SK-N-SH treated with all-trans-retinoic acid at 6 μM for 48 hours (cell line): ENCODE results near the gene VEPH1.

ENCODE experiments used
- ATAC-seq: fragments of 200-7000 bp; cut with Tn5 transposase; 3 replicates; pipeline ENCODE4 v1.9.1; 2020; ENCODE audit warnings: mild to moderate bottlenecking, moderate library complexity
- ARNTL ChIP-seq: fragments of 450-650 bp; formaldehyde crosslinking; IDR thresholded peaks from 2 replicates; pipeline ENCODE4 v1.5.0; 2020; ENCODE audit warnings: low read depth, mild to moderate bottlenecking, moderate library complexity, borderline replicate concordance
- BACH2 ChIP-seq: fragments of 250-450 bp; sonication (Bioruptor Pico); IDR thresholded peaks from 2 replicates; pipeline ENCODE4 v1.9.0; 2021; ENCODE audit warnings: mild to moderate bottlenecking, borderline replicate concordance
- CREB5 ChIP-seq: fragments of 250-450 bp; sonication (Bioruptor Pico); IDR thresholded peaks from 2 replicates; pipeline ENCODE4 v1.5.1; 2020; ENCODE audit warnings: low read depth, mild to moderate bottlenecking, moderate library complexity
- CSDC2 ChIP-seq: fragments of 250-450 bp; sonication (Bioruptor Pico); IDR thresholded peaks from 2 replicates; pipeline ENCODE4 v1.5.0; 2020; ENCODE audit warnings: mild to moderate bottlenecking, moderate library complexity
- ESRRG ChIP-seq: fragments of 250-450 bp; sonication (Bioruptor Pico); IDR thresholded peaks from 2 replicates; pipeline ENCODE4 v1.6.1; 2021; ENCODE audit warnings: mild to moderate bottlenecking
- GLIS3 ChIP-seq: fragments of 250-450 bp; sonication (Bioruptor Pico); IDR thresholded peaks from 2 replicates; pipeline ENCODE4 v1.5.0; 2020; ENCODE audit warnings: mild to moderate bottlenecking, moderate library complexity
- ISL1 ChIP-seq: fragments of 250-450 bp; sonication (Bioruptor Pico); IDR thresholded peaks from 2 replicates; pipeline ENCODE4 v2.1.2; 2022; ENCODE audit warnings: mild to moderate bottlenecking, moderate library complexity
- OSR1 ChIP-seq: fragments of 250-450 bp; sonication (Bioruptor Pico); IDR thresholded peaks from 2 replicates; pipeline ENCODE4 v1.8.0; 2022; ENCODE audit warnings: moderate library complexity, mild to moderate bottlenecking, inconsistent platforms
- POU6F1 ChIP-seq: fragments of 250-450 bp; sonication (Bioruptor Pico); IDR thresholded peaks from 2 replicates; pipeline ENCODE4 v1.8.0; 2021; ENCODE audit warnings: low read depth, mild to moderate bottlenecking, moderate library complexity, borderline replicate concordance
- PPARA ChIP-seq: fragments of 250-450 bp; sonication (Bioruptor Pico); IDR thresholded peaks from 2 replicates; pipeline ENCODE4 v1.5.0; 2020; ENCODE audit warnings: mild to moderate bottlenecking, borderline replicate concordance
- SNAI2 ChIP-seq: fragments of 250-450 bp; sonication (Bioruptor Pico); IDR thresholded peaks from 2 replicates; pipeline ENCODE4 v1.5.0; 2020; ENCODE audit warnings: mild to moderate bottlenecking, moderate library complexity
- TCF4 ChIP-seq: fragments of 250-450 bp; sonication (Bioruptor Pico); IDR thresholded peaks from 2 replicates; pipeline ENCODE4 v1.8.0; 2021; ENCODE audit warnings: mild to moderate bottlenecking, moderate library complexity, borderline replicate concordance
- TOX ChIP-seq: fragments of 250-450 bp; sonication (Bioruptor Pico); IDR thresholded peaks from 2 replicates; pipeline ENCODE4 v1.8.0; 2021; ENCODE audit warnings: mild to moderate bottlenecking, moderate library complexity, borderline replicate concordance
- ZC3H10 ChIP-seq: fragments of 250-450 bp; sonication (Bioruptor Pico); IDR thresholded peaks from 2 replicates; pipeline ENCODE4 v1.5.1; 2021; ENCODE audit warnings: mild to moderate bottlenecking, moderate library complexity
- ZFP30 ChIP-seq: fragments of 450-650 bp; formaldehyde crosslinking; IDR thresholded peaks from 2 replicates; pipeline ENCODE4 v1.5.0; 2022; ENCODE audit warnings: mild to moderate bottlenecking, moderate library complexity
- ZNF565 ChIP-seq: fragments of 450-650 bp; formaldehyde crosslinking; conservative IDR thresholded peaks from 2 replicates; pipeline ENCODE4 v1.5.0; 2020; ENCODE audit warnings: low read depth, mild to moderate bottlenecking, moderate library complexity
- ZNF70 ChIP-seq: fragments of 450-650 bp; formaldehyde crosslinking; IDR thresholded peaks from 2 replicates; pipeline ENCODE4 v1.5.0; 2020; ENCODE audit warnings: mild to moderate bottlenecking, moderate library complexity
- ZNF8 ChIP-seq: fragments of 450-650 bp; formaldehyde crosslinking; IDR thresholded peaks from 2 replicates; pipeline ENCODE4 v1.5.0; 2020; ENCODE audit warnings: mild to moderate bottlenecking, moderate library complexity
- TF ChIP-seq, protein P1 (sequence below): fragments of 250-450 bp; sonication (Bioruptor Pico); IDR thresholded peaks from 2 replicates; pipeline ENCODE4 v1.5.0; 2020; ENCODE audit warnings: mild to moderate bottlenecking, moderate library complexity
- TF ChIP-seq, protein P2 (sequence below): fragments of 250-450 bp; sonication (Bioruptor Pico); IDR thresholded peaks from 2 replicates; pipeline ENCODE4 v1.8.0; 2020; ENCODE audit warnings: mild to moderate bottlenecking, moderate library complexity, borderline replicate concordance

Gene VEPH1

DNA sequence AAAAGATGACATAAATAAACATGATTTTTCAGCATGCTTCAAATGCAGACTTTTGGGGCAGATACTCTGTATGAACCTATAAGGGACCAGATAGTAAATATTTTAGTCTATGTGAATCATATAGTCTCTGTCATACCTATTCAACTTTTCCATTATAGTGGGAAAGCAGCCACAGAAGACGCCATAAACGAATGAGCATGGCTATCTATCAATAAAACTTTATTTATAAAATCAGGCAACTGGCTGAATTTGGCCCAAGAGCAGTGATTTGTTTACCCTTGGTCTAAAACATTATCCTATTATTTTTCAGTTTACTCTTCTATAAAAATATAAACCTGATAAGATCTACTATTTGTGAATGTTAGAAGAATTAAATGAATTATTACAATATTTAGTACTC lies 25.9 kb upstream of the VEPH1 start:
- no peak for ATAC-seq
- TF ChIP-seq BACH2 = no peak
- TF ChIP-seq TCF4 (CRISPR knock-in tag) = no peak
- TF ChIP-seq GLIS3 (CRISPR knock-in tag) = no peak
- no peak for TF ChIP-seq ZFP30 (CRISPR knock-in tag)
- no peak for TF ChIP-seq ISL1
- no peak for TF ChIP-seq ZNF8
- TF ChIP-seq OSR1 (CRISPR knock-in tag) = no peak
- TF ChIP-seq, protein P1, sequence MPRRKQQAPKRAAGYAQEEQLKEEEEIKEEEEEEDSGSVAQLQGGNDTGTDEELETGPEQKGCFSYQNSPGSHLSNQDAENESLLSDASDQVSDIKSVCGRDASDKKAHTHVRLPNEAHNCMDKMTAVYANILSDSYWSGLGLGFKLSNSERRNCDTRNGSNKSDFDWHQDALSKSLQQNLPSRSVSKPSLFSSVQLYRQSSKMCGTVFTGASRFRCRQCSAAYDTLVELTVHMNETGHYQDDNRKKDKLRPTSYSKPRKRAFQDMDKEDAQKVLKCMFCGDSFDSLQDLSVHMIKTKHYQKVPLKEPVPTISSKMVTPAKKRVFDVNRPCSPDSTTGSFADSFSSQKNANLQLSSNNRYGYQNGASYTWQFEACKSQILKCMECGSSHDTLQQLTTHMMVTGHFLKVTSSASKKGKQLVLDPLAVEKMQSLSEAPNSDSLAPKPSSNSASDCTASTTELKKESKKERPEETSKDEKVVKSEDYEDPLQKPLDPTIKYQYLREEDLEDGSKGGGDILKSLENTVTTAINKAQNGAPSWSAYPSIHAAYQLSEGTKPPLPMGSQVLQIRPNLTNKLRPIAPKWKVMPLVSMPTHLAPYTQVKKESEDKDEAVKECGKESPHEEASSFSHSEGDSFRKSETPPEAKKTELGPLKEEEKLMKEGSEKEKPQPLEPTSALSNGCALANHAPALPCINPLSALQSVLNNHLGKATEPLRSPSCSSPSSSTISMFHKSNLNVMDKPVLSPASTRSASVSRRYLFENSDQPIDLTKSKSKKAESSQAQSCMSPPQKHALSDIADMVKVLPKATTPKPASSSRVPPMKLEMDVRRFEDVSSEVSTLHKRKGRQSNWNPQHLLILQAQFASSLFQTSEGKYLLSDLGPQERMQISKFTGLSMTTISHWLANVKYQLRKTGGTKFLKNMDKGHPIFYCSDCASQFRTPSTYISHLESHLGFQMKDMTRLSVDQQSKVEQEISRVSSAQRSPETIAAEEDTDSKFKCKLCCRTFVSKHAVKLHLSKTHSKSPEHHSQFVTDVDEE (CRISPR knock-in tag) = no peak
- no peak for TF ChIP-seq TOX (CRISPR knock-in tag)
- TF ChIP-seq POU6F1 (CRISPR knock-in tag) = no peak
- TF ChIP-seq ESRRG (CRISPR knock-in tag) = no peak
- no peak for TF ChIP-seq ZNF70
- TF ChIP-seq CSDC2 = no peak
- no peak for TF ChIP-seq ZC3H10 (CRISPR knock-in tag)
- TF ChIP-seq SNAI2 (CRISPR knock-in tag) = no peak
- TF ChIP-seq ARNTL = no peak
- TF ChIP-seq PPARA = no peak
- TF ChIP-seq CREB5 (CRISPR knock-in tag) = no peak
- TF ChIP-seq, protein P2, sequence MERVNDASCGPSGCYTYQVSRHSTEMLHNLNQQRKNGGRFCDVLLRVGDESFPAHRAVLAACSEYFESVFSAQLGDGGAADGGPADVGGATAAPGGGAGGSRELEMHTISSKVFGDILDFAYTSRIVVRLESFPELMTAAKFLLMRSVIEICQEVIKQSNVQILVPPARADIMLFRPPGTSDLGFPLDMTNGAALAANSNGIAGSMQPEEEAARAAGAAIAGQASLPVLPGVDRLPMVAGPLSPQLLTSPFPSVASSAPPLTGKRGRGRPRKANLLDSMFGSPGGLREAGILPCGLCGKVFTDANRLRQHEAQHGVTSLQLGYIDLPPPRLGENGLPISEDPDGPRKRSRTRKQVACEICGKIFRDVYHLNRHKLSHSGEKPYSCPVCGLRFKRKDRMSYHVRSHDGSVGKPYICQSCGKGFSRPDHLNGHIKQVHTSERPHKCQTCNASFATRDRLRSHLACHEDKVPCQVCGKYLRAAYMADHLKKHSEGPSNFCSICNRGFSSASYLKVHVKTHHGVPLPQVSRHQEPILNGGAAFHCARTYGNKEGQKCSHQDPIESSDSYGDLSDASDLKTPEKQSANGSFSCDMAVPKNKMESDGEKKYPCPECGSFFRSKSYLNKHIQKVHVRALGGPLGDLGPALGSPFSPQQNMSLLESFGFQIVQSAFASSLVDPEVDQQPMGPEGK (CRISPR knock-in tag) = no peak
- TF ChIP-seq, all 23 proteins: peak for 0

DNA sequence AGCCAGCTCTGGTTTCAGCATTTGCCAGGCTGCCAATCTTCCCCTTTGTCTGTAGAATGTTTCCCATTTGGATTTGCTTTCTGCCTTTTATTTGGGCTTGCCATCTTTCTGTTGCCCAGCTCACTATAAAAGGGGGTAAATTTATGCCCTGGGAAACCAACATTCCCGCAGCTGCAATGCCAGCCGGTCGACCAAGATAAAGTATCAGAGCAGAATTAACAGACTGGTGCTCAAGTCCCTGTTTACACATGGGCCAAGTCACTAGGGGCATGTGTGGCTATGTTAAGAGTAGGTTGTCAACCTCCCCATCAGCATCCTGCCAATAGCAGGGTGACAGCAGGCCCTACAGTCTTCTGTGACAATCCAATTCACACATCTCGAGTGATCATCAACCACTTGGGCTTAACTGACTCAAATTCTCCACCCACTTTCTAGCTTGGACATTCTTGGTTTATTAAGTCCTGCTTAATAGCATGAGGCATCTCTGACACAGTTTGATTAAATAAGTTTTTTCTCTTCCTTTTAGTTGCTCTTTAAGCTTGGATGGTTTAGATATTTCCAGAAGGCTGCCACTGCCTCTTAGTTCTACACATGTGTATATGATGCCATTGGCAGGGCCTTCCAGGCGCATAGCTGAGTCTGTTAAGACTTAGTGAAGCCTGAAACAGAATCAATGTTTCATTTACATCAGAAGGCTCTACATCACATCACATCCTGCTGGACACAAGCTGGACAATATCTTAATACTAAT lies 24.1 kb upstream of the VEPH1 start:
- ATAC-seq = peak; percentile 60
- TF ChIP-seq ARNTL (no peak), TCF4 (CRISPR knock-in tag) (no peak), CREB5 (CRISPR knock-in tag) (no peak), BACH2 (no peak)
- TF ChIP-seq, all 23 proteins: peak for 0

DNA sequence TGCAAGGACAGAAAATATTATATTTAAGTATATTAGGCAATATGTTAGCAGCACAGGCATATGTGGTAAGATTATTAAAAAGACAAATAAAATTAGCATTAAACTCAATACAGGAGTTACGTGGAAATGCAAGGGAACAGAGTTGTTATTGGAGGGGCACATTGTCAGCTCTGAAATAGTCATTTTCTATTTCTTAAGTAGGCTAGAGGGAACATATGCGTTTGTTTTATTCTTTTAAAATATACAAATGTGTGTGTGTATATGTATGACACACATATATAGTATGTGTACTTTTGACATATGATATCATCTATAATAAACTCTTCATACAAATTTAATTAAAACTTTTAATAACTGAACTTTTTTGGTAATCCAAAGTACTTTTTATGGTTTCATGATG lies 22.8 kb upstream of the VEPH1 start:
- ATAC-seq = no peak
- TF ChIP-seq ZNF565 (no peak), ZNF70 (no peak), POU6F1 (CRISPR knock-in tag) (no peak), GLIS3 (CRISPR knock-in tag) (no peak), PPARA (no peak), BACH2 (no peak), ISL1 (no peak), CSDC2 (no peak), TCF4 (CRISPR knock-in tag) (no peak), OSR1 (CRISPR knock-in tag) (no peak), ZC3H10 (CRISPR knock-in tag) (no peak)
- TF ChIP-seq, protein P1 (CRISPR knock-in tag) = no peak
- TF ChIP-seq, protein P2 (CRISPR knock-in tag) = no peak
